K562 (cell line): Measurements from ENCODE around the gene PI4KA. TPM values are rescaled to one million over a fixed set of nuclear protein-coding genes. Genes with fewer than 3 reads are reported as not detected.

ENCODE experiments used
- E2F1 ChIP-seq: sonication (generic); formaldehyde crosslinking; IDR thresholded peaks from 2 replicates; pipeline ENCODE4 v1.8.1; 2023; ENCODE audit warnings: mild to moderate bottlenecking, missing genetic modification reagents, moderate library complexity
- E2F4 ChIP-seq: sonication (generic); formaldehyde crosslinking; IDR thresholded peaks from 2 replicates; pipeline ENCODE4 v1.8.0; 2022; ENCODE audit warnings: mild to moderate bottlenecking, low read depth, missing genetic modification reagents
- FOXA3 ChIP-seq, 2 experiments: fragments of 450-650 bp in 1 of 2; sonication (generic) in 1 of 2; formaldehyde crosslinking; IDR thresholded peaks in 1 of 2; conservative IDR thresholded peaks in 1 of 2; 2 replicates each; pipeline versions ENCODE4 v1.4.0 to v1.8.0; 2020 to 2022; ENCODE audit warnings: mild to moderate bottlenecking in 2 of 2, missing genetic modification reagents in 1 of 2
- GATAD2A ChIP-seq: fragments of 450-650 bp; IDR thresholded peaks from 2 replicates; pipeline ENCODE4 v1.6.1; 2017
- HOXB6 ChIP-seq: fragments of 250-450 bp; sonication (Bioruptor Pico); IDR thresholded peaks from 2 replicates; pipeline ENCODE4 v1.5.1; 2022; ENCODE audit warnings: mild to moderate bottlenecking, borderline replicate concordance
- MXI1 ChIP-seq: IDR thresholded peaks from 2 replicates; pipeline ENCODE4 v1.6.1; 2011; ENCODE audit warnings: low read depth, mild to moderate bottlenecking, improper control_type of control experiment, low read length
- NFXL1 ChIP-seq: fragments of 450-650 bp; formaldehyde crosslinking; IDR thresholded peaks from 2 replicates; pipeline ENCODE4 v1.4.0; 2021; ENCODE audit warnings: mild to moderate bottlenecking
- POLR2G ChIP-seq: fragments of 200-400 bp; formaldehyde crosslinking; IDR thresholded peaks from 2 replicates; pipeline ENCODE4 v1.6.1; 2017; ENCODE audit warnings: low read depth, mild to moderate bottlenecking, antibody characterized with exemption, low read length, moderate library complexity
- SMAD3 ChIP-seq: fragments of 450-650 bp; formaldehyde crosslinking; conservative IDR thresholded peaks from 2 replicates; pipeline ENCODE4 v1.4.0; 2020; ENCODE audit warnings: mild to moderate bottlenecking
- SMARCA4 ChIP-seq: fragments of 450-650 bp; IDR thresholded peaks from 2 replicates; pipeline ENCODE4 v1.6.1; 2016
- THRB ChIP-seq: fragments of 450-650 bp; formaldehyde crosslinking; conservative IDR thresholded peaks from 2 replicates; pipeline ENCODE4 v1.4.0; 2022; ENCODE audit warnings: mild to moderate bottlenecking, missing genetic modification characterization
- ZNF436 ChIP-seq: fragments of 250-450, 450-650 bp; sonication (Bioruptor Pico); formaldehyde crosslinking; IDR thresholded peaks from 2 replicates; pipeline ENCODE4 v1.7.0; 2020; ENCODE audit warnings: mild to moderate bottlenecking
- polyA plus RNA-seq, 8 experiments: library from polyadenylated mRNA; depleted of rRNA in 4 of 8; stranded (reverse) in 5 of 8; unstranded in 3 of 8; fragments of >200 nt; fragmentation: Nextera tagmentation in 2 of 8; fragmentation: Illumina TruSeq in 1 of 8; extraction: Ambion mirVana in 2 of 8; extraction: Trizol in 1 of 8; gene quantifications; 2 replicates each; pipeline versions ENCODE4 v1.2.1 to v1.2.3, GENCODE V29; 2011 to 2014; ENCODE audit warnings: inconsistent platforms in 1 of 8, missing spikeins in 1 of 8
- total RNA-seq, 7 experiments: library from RNA; depleted of rRNA in 6 of 7; stranded (reverse); fragments of >200 nt in 6 of 7; fragmentation: Illumina TruSeq in 2 of 7; extraction: Trizol in 2 of 7; gene quantifications; 2 replicates each; pipeline versions ENCODE4 v1.2.1 to v1.2.3, GENCODE V29; 2011 to 2021; ENCODE audit warnings: low replicate concordance in 1 of 7
- TF ChIP-seq, protein P1 (sequence below), 3 experiments: fragments of 200-800 bp in 1 of 3; fragments of 250-450 bp in 1 of 3; fragments of 450-650 bp in 1 of 3; sonication (Bioruptor Pico) in 1 of 3; sonication (Bioruptor generic) in 1 of 3; formaldehyde crosslinking in 1 of 3; IDR thresholded peaks; 2 replicates each; pipeline versions ENCODE4 v1.6.1 to v1.8.0; 2016 to 2022; ENCODE audit warnings: mild to moderate bottlenecking in 2 of 3, missing genetic modification characterization in 2 of 3, missing compliant biosample characterization in 1 of 3, moderate library complexity in 1 of 3
- TF ChIP-seq, protein P2 (sequence below): sonication (generic); formaldehyde crosslinking; IDR thresholded peaks from 2 replicates; pipeline ENCODE4 v1.8.0; 2022; ENCODE audit warnings: missing genetic modification reagents, mild to moderate bottlenecking, moderate library complexity, borderline replicate concordance
- TF ChIP-seq, protein P3 (sequence below): conservative IDR thresholded peaks from 2 replicates; pipeline ENCODE4 v1.6.1; 2011; ENCODE audit warnings: low read depth, mild to moderate bottlenecking, low read length; ENCODE audit not compliant: control insufficient read depth

Gene PI4KA
- total and polyA plus RNA-seq, 9 of the 15 experiments (the other 6 are each of a cell fraction or from before 2014, with no cell fraction given) = 7.3 to 187 (median 84.7) TPM

DNA sequence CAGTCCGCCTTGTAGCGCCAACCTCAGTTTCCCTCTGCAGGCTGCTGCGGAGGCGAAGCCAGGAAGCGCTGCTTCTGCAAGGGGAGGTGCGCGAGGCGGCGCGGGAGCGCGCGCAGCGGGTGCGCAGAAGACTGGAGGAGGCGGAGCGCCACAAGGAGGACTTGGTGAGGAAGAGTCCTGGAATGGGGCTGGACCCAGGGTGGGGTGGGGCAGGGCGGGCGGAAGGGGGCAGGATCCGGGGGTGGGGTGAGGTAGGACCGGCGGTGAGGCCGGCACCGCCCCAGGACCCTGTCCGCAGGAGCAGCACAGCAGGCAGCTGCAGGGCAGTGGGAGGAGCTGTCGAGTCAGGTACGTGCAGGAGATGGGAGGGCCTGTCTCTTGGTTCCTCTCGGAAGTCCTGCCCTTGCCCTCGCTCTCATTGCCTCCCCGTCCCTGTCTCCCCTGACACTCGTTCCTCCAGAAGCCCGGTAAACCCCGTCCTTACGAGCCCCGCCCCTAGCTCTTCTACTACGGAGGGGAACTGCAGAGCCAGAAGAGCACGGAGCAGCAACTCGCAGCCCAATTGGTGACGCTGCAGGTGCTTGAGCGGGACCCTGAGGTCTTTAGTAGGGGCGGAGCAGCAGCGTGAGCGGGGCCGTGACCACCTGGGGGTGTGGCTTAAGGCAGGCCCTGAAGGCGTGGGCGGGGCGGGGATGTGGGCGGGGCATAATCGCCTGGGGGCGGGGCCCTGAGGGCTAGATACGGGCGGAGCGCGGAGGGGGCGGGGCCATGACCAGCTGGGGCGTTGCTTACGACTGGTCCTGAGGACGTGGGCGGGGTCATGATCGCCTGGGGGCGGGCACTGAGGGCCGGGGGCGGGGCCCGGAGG lies 155.8 kb downstream of the PI4KA start (continued):
- TF ChIP-seq, protein P1, sequence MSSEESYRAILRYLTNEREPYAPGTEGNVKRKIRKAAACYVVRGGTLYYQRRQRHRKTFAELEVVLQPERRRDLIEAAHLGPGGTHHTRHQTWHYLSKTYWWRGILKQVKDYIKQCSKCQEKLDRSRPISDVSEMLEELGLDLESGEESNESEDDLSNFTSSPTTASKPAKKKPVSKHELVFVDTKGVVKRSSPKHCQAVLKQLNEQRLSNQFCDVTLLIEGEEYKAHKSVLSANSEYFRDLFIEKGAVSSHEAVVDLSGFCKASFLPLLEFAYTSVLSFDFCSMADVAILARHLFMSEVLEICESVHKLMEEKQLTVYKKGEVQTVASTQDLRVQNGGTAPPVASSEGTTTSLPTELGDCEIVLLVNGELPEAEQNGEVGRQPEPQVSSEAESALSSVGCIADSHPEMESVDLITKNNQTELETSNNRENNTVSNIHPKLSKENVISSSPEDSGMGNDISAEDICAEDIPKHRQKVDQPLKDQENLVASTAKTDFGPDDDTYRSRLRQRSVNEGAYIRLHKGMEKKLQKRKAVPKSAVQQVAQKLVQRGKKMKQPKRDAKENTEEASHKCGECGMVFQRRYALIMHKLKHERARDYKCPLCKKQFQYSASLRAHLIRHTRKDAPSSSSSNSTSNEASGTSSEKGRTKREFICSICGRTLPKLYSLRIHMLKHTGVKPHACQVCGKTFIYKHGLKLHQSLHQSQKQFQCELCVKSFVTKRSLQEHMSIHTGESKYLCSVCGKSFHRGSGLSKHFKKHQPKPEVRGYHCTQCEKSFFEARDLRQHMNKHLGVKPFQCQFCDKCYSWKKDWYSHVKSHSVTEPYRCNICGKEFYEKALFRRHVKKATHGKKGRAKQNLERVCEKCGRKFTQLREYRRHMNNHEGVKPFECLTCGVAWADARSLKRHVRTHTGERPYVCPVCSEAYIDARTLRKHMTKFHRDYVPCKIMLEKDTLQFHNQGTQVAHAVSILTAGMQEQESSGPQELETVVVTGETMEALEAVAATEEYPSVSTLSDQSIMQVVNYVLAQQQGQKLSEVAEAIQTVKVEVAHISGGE (CRISPR knock-in tag; IDR thresholded peaks at IDR 0.05) = peak in 2 of 3 experiments; percentile 85 to 96; a peak in 4 of 6 replicates
- TF ChIP-seq HOXB6 (CRISPR knock-in tag) = peak; percentile 49; the same call in 1 of the 2 replicates
- peak; percentile 28; the same call in 1 of the 2 replicates for TF ChIP-seq MXI1
- TF ChIP-seq FOXA3 (CRISPR knock-in tag; conservative IDR thresholded peaks at IDR 0.05 in 1 of 2, IDR thresholded peaks at IDR 0.05 in 1 of 2) = peak in 1 of 2 experiments; percentile 50; a peak in 1 of 4 replicates
- TF ChIP-seq THRB (CRISPR knock-in tag) = peak; percentile 95
- TF ChIP-seq SMARCA4 = peak; percentile 30; the same call in 1 of the 2 replicates
- TF ChIP-seq, protein P2, sequence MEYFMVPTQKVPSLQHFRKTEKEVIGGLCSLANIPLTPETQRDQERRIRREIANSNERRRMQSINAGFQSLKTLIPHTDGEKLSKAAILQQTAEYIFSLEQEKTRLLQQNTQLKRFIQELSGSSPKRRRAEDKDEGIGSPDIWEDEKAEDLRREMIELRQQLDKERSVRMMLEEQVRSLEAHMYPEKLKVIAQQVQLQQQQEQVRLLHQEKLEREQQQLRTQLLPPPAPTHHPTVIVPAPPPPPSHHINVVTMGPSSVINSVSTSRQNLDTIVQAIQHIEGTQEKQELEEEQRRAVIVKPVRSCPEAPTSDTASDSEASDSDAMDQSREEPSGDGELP (CRISPR knock-in tag) = peak; percentile 95
- peak; percentile 27; the same call in 1 of the 2 replicates for TF ChIP-seq E2F4 (CRISPR knock-in tag)
- peak; percentile 8 for TF ChIP-seq E2F1 (CRISPR knock-in tag)
- peak; percentile 73 for TF ChIP-seq GATAD2A
- peak; percentile 84; the same call in 1 of the 2 replicates for TF ChIP-seq NFXL1 (CRISPR knock-in tag)
- TF ChIP-seq, protein P3, sequence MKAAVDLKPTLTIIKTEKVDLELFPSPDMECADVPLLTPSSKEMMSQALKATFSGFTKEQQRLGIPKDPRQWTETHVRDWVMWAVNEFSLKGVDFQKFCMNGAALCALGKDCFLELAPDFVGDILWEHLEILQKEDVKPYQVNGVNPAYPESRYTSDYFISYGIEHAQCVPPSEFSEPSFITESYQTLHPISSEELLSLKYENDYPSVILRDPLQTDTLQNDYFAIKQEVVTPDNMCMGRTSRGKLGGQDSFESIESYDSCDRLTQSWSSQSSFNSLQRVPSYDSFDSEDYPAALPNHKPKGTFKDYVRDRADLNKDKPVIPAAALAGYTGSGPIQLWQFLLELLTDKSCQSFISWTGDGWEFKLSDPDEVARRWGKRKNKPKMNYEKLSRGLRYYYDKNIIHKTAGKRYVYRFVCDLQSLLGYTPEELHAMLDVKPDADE = 0 out of 2 replicates have a peak, but pooled peaks have one; percentile 56
- TF ChIP-seq POLR2G = peak; percentile 61; the same call in 1 of the 2 replicates
- peak; percentile 42; the same call in 1 of the 2 replicates for TF ChIP-seq ZNF436 (CRISPR knock-in tag)
- peak; percentile 76; the same call in 1 of the 2 replicates for TF ChIP-seq SMAD3
